Tibial artery (tissue), 4 donors: Measurements from ENCODE around the gene TOX2.

ENCODE experiments used
- DNase-seq, 2 donors: peaks; one replicate each; pipeline ENCODE4 v3.0.0-alpha.2; 2019
- H3K27ac ChIP-seq, 2 donors: fragments of 200-600 bp; sonication (generic) in 1 of 2; 1 replicate in 1 of 2; 2 replicates in 1 of 2; pipeline ENCODE4 v1.5.1; 2018 to 2019; ENCODE audit warnings: mild to moderate bottlenecking in 1 of 2
- H3K27me3 ChIP-seq, 2 donors: fragments of 200-600 bp; sonication (generic) in 1 of 2; one replicate each; pipeline versions ENCODE4 v1.5.1 to v1.6.0; 2016 to 2019
- H3K36me3 ChIP-seq, 3 donors: fragments of 200-600 bp; sonication (generic) in 2 of 3; one replicate each; pipeline ENCODE4 v1.5.1; 2016 to 2019; ENCODE audit warnings: mild to moderate bottlenecking in 2 of 3
- H3K4me1 ChIP-seq, 4 donors: fragments of 200-600 bp; sonication (generic) in 2 of 4; 1 replicate in 3 of 4; 2 replicates in 1 of 4; pipeline ENCODE4 v1.5.1; 2016 to 2019
- H3K4me3 ChIP-seq, 2 donors: fragments of 200-600 bp; sonication (generic) in 1 of 2; 1 replicate in 1 of 2; 2 replicates in 1 of 2; pipeline ENCODE4 v1.5.1; 2018 to 2019; ENCODE audit warnings: mild to moderate bottlenecking in 2 of 2
- H3K9me3 ChIP-seq, 3 donors: fragments of 200-600 bp; sonication (generic) in 1 of 3; one replicate each; pipeline ENCODE4 v1.5.1; 2016 to 2019
- intact Hi-C: fragments of 100-400 bp; cut with DNase I; formaldehyde crosslinking; loops from one replicate; pipeline ENCODE4 v1.15.0; 2023; ENCODE audit warnings: low total_unique reads
- TF ChIP-seq, protein P1 (sequence below), 2 experiments: fragments of 200-600 bp in 1 of 2; fragments of 450-650 bp in 1 of 2; IDR thresholded peaks; one replicate each; pipeline ENCODE4 v1.5.1; 2017 to 2019; ENCODE audit warnings: antibody characterized with exemption in 2 of 2, mild to moderate bottlenecking in 1 of 2, moderate library complexity in 1 of 2

Gene TOX2

DNA sequence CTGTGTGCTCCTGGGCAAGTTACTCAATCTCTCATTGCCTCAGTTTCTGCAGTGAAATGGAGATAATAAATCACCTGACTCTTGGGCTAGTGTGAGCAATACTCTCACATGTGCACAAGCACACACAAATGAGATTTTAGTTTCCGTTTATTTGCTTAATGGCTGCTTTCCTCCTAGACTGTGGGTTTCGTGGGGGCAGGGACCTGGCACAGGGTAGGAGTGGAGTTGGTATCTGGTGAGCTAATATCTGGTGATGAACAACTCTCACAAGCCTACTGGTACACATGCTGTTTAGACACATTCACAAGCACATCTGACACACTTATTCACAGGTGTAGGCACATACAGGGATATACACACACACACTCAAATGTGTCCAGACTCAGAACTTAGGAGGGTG, 73.8 kb downstream of the TOX2 start:
- no peaks in the 10 kb centered on the region for H3K9me3 ChIP-seq
- H3K4me1 ChIP-seq: no peaks in the 10 kb centered on the region

DNA sequence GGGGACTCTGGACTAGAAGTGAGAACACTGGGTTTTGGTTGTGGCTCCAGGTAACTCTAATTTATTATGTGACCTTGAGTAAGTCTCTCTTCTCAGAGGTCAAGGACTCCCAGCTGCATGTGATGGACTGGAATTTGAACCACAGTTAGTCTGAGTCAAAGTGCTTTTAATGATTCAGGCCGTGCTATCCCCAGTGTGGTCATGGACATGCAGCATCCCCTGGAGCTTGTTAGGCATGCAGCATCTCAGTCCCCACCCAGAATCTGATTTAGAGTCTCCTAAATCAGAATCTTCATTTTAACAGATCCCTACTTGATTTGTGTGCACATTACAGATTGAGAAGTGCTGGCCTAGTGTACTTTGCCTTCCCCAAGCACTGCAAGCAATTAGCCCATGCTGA, 74.2 kb downstream of the TOX2 start:
- intact Hi-C loops: loop anchor here (10.0 kb wide), 1 partner anchor 86 kb away; no protein-coding TSS in a partner anchor
- TF ChIP-seq, protein P1, sequence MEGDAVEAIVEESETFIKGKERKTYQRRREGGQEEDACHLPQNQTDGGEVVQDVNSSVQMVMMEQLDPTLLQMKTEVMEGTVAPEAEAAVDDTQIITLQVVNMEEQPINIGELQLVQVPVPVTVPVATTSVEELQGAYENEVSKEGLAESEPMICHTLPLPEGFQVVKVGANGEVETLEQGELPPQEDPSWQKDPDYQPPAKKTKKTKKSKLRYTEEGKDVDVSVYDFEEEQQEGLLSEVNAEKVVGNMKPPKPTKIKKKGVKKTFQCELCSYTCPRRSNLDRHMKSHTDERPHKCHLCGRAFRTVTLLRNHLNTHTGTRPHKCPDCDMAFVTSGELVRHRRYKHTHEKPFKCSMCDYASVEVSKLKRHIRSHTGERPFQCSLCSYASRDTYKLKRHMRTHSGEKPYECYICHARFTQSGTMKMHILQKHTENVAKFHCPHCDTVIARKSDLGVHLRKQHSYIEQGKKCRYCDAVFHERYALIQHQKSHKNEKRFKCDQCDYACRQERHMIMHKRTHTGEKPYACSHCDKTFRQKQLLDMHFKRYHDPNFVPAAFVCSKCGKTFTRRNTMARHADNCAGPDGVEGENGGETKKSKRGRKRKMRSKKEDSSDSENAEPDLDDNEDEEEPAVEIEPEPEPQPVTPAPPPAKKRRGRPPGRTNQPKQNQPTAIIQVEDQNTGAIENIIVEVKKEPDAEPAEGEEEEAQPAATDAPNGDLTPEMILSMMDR (IDR thresholded peaks at IDR 0.05): no peak
- H3K36me3 ChIP-seq: no peaks in the 10 kb centered on the region

More for the DNA sequence above, 73.8 kb downstream of the TOX2 start:
- no peak overlapping the region for H3K4me3 ChIP-seq
- TF ChIP-seq, protein P1 (IDR thresholded peaks at IDR 0.05): no peak
- intact Hi-C loops: loop anchor here (10.0 kb wide), 1 partner anchor 86 kb away; no protein-coding TSS in a partner anchor
- no peak overlapping the region for H3K27ac ChIP-seq
- no peaks in the 10 kb centered on the region for H3K36me3 ChIP-seq
- no peaks in the 10 kb centered on the region for H3K27me3 ChIP-seq
- no peak for DNase-seq

DNA sequence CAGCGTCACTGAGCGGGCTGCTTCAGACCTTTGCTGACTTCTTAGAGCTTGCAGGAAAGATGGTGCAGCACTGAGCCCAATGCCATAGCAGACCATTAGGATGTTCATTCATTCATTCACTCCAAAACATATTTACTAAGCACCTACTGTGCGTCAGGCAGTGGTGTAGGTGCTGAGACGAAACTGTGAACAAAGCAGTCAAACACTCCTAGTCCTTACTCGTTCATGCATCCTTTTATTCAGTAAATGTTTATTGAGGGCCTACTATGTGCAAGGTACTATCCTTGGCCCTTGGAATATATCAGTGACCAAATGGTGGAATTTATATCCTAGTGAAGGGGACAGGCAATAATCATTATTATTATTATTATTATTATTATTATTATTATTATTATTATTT, 76.6 kb downstream of the TOX2 start:
- H3K36me3 ChIP-seq: no peaks in the 10 kb centered on the region
- no peak for DNase-seq
- H3K27ac ChIP-seq: no peak overlapping the region
- H3K4me3 ChIP-seq: no peak overlapping the region
- TF ChIP-seq, protein P1 (IDR thresholded peaks at IDR 0.05): no peak
- H3K9me3 ChIP-seq: no peaks in the 10 kb centered on the region
- intact Hi-C loops: no loop called here
- H3K27me3 ChIP-seq: no peaks in the 10 kb centered on the region
- H3K4me1 ChIP-seq: no peaks in the 10 kb centered on the region

More for the DNA sequence above, 74.2 kb downstream of the TOX2 start:
- Histone ChIP-seq H3K27me3 (no peaks in the 10 kb centered on the region), H3K4me3 (no peak overlapping the region), H3K27ac (no peak overlapping the region), H3K4me1 (no peaks in the 10 kb centered on the region), H3K9me3 (no peaks in the 10 kb centered on the region)
- DNase-seq: no peak

DNA sequence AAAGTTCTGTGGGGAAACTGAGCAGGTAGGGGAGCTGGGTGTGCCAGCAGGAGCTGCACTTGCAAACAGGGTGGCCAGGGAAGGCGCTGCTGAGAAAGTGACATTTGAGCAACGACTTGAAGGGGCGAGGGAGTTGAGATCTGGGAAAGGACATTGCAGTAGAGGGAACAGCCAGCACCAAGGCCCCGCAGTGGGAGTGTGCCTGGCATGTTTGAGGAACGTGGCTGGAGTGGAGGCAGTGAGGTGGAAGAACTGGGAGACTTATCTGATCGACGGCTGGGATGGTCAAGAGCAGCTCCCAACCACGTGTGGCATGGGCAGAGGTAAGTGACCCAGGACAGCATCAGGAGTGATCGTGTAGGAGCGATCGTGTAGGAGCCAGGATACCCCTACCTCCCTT, 77.3 kb downstream of the TOX2 start:
- no peaks in the 10 kb centered on the region for H3K4me1 ChIP-seq
- H3K36me3 ChIP-seq: no peaks in the 10 kb centered on the region
- H3K4me3 ChIP-seq: no peak overlapping the region
- DNase-seq: no peak
- TF ChIP-seq, protein P1 (IDR thresholded peaks at IDR 0.05): no peak
- intact Hi-C loops: no loop called here
- H3K27ac ChIP-seq: no peak overlapping the region
- H3K27me3 ChIP-seq: no peaks in the 10 kb centered on the region
- H3K9me3 ChIP-seq: no peaks in the 10 kb centered on the region

DNA sequence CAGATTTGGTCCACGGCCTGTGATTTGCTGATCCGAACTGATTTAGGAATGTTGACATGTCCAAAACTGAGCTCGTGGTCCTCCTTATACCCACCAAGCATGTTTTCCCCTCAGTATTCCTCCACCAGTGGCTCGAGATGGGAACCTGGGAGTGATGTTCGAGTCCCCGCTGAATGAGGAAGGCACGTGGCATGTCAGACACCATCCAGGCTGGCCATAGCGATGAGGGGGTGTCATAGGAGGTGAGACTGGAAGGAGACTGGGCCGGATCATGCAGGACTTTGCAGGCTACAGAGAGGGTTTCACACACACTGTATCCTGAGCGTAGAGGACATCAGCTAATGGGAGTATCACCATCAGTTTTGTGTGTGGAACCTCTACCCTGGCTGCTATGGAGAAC, 78.2 kb downstream of the TOX2 start:
- H3K27ac ChIP-seq: no peak overlapping the region
- intact Hi-C loops: no loop called here
- H3K9me3 ChIP-seq: no peaks in the 10 kb centered on the region
- H3K4me3 ChIP-seq: no peak overlapping the region
- TF ChIP-seq, protein P1 (IDR thresholded peaks at IDR 0.05): no peak
- H3K4me1 ChIP-seq: no peaks in the 10 kb centered on the region
- no peaks in the 10 kb centered on the region for H3K27me3 ChIP-seq
- H3K36me3 ChIP-seq: no peaks in the 10 kb centered on the region
- DNase-seq: no peak

DNA sequence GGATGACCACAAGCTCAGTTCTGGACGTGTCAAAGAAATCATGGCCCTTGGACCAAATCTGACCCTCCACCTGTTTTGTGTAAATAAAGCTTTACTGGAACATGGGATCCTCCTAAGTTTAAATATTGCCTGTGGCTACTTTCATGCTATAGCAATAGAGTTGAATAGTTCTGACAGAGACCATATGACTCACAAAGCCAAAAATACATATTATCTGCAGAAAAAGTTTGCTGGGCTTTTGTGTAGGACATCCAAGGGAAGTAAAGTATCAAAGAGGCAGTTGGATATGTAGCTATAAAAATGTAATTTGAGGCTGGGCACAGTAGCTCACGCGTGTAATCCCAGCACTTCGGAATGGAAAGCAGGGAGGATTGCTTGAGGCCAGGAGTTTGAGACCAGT, 78.9 kb downstream of the TOX2 start:
- intact Hi-C loops: no loop called here
- Histone ChIP-seq H3K4me3 (no peak overlapping the region), H3K36me3 (no peaks in the 10 kb centered on the region), H3K27ac (no peak overlapping the region), H3K27me3 (no peaks in the 10 kb centered on the region), H3K4me1 (no peaks in the 10 kb centered on the region), H3K9me3 (no peaks in the 10 kb centered on the region)
- no peak for DNase-seq
- TF ChIP-seq, protein P1 (IDR thresholded peaks at IDR 0.05): no peak
